ENCODE measurements around the gene ANKUB1. TPM values are rescaled to one million over a fixed set of nuclear protein-coding genes. Genes with fewer than 3 reads are reported as not detected.
"Not testable (repeated sequence)": the region's sequence is repeated elsewhere in the genome, so short reads cannot be mapped to it uniquely, and the experiment has no call there.

ANKUB1 gene
- total and polyA plus RNA-seq, 4 donors, result not detected

DNA sequence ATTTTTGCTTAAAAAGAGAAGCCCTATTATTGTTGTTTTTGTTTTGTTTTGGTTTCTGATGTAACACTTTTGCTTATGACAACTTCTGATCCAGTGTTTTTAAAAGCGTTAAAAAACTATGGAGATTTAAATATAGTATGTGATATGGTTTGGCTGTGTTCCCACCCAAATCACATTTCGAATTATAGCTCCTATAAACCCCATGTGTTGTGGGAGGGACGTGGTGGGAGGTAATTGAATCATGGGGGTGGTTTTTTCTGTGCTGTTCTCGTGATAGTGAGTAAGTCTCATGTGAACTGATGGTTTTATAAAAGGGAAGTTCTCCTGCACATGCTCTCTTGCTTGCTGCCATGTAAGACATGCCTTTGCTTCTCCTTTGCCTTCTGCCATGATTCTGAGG lies 37.3 kb upstream of the ANKUB1 start:
- intact Hi-C loops (cut with DNase I); H3K4me3 ChIP-seq (ENCODE audit: low read length in 2 of 2); H3K27ac ChIP-seq (ENCODE audit: low read depth in 1 of 2, low read length in 2 of 2); ATAC-seq (ENCODE audit: low FRiP score); H3K4me1 ChIP-seq (ENCODE audit: control insufficient read depth in 1 of 2, insufficient read depth in 2 of 2, low read length in 2 of 2); DNase-seq; H3K27me3 ChIP-seq (ENCODE audit: control insufficient read depth in 1 of 2, insufficient read depth in 2 of 2, low read length in 1 of 2); H3K36me3 ChIP-seq (ENCODE audit: control insufficient read depth in 1 of 2, insufficient read depth in 2 of 2, low read length in 1 of 2); H3K9me3 ChIP-seq (ENCODE audit: control insufficient read depth, low read length): not testable (repeated sequence)
- WGBS, 2 donors, result 84 to 86% methylated on average over 4 of the region's 4 CpGs

DNA sequence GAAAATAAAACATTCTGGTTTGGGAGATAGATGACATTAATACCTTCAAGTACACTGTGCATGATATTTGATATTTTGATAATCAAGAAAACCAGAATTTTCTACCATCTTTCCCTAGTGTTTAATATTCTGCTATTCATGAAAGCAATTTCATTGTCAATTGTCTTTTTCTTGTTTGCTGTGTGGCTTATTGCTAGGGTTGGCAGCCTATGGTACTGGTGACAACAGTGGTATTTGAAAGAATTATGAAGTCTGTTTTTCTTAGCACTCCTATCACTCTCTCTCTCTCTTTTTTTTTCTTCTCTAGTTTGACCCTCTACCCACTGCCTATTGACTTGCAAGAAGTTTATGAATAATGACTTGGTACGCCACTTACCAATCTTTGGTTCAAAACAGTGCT lies 36.0 kb upstream of the ANKUB1 start:
- Histone ChIP-seq H3K9me3 (ENCODE audit: control insufficient read depth, low read length) (no peaks in the 10 kb centered on the region), H3K27ac (ENCODE audit: low read depth in 1 of 2, low read length in 2 of 2) (no peak overlapping the region), H3K27me3 (ENCODE audit: control insufficient read depth in 1 of 2, insufficient read depth in 2 of 2, low read length in 1 of 2) (no peaks in the 10 kb centered on the region), H3K4me3 (ENCODE audit: low read length in 2 of 2) (no peak overlapping the region), H3K4me1 (ENCODE audit: control insufficient read depth in 1 of 2, insufficient read depth in 2 of 2, low read length in 2 of 2) (peaks cover 0 to 1% of the 10 kb centered on the region in 2 donors), H3K36me3 (ENCODE audit: control insufficient read depth in 1 of 2, insufficient read depth in 2 of 2, low read length in 1 of 2) (no peaks in the 10 kb centered on the region)
- intact Hi-C loops (cut with DNase I), result no loop called here
- ATAC-seq (ENCODE audit: low FRiP score) (no peak), DNase-seq (no peak)
- WGBS, 2 donors, result 94% methylated on average over 1 of the region's 1 CpG

DNA sequence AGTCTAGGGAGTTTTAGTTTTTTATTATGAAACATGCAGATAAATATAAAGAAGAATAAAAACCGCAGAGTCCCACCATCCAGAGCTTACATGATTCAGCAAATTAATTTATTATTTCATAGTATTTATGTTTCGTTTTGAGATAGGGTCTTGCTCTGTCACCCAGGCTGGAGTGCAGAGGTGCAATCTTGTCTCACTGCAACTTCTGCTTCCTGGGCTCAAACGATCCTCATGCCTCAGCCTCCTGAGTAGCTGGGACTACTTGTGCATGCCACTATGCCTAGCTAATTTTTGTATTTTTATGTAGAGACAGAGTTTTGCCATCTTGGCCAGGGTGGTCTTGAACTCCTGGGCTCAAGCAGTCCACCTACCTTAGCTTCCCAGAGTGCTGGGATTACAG lies 34.3 kb upstream of the ANKUB1 start:
- intact Hi-C loops (cut with DNase I), result no loop called here
- no peak overlapping the region for H3K4me3 ChIP-seq (ENCODE audit: low read length in 2 of 2)
- peaks cover 0 to 1% of the 10 kb centered on the region in 2 donors for H3K4me1 ChIP-seq (ENCODE audit: control insufficient read depth in 1 of 2, insufficient read depth in 2 of 2, low read length in 2 of 2)
- H3K27me3 ChIP-seq (ENCODE audit: control insufficient read depth in 1 of 2, insufficient read depth in 2 of 2, low read length in 1 of 2), result no peaks in the 10 kb centered on the region
- ATAC-seq (ENCODE audit: low FRiP score), result no peak
- no peak overlapping the region for H3K27ac ChIP-seq (ENCODE audit: low read depth in 1 of 2, low read length in 2 of 2)
- 79 to 83% methylated on average over 3 of the region's 3 CpGs for WGBS, 2 donors
- H3K36me3 ChIP-seq (ENCODE audit: control insufficient read depth in 1 of 2, insufficient read depth in 2 of 2, low read length in 1 of 2), result no peaks in the 10 kb centered on the region
- H3K9me3 ChIP-seq (ENCODE audit: control insufficient read depth, low read length), result no peaks in the 10 kb centered on the region
- DNase-seq, result no peak

DNA sequence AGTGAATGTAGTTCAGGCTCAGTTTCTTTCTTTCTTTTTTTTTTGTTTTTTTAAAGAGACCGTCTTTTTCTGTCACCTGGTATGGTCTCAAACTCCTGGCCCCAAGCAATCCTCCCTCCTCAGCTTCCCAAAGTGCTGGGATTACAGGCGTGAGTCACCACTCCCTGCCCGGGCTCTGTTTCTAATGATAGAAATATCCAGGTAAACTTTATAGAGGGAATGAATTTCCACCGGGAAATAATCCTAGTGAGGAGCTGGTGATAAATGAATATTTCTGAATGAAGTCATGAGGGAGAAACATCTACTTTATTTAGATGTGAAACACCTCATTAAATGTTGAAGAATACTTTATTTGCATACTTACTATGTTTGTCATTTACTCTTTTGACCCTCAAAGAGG lies 27.8 kb upstream of the ANKUB1 start:
- H3K27me3 ChIP-seq (ENCODE audit: control insufficient read depth in 1 of 2, insufficient read depth in 2 of 2, low read length in 1 of 2), result no peaks in the 10 kb centered on the region
- ATAC-seq (ENCODE audit: low FRiP score) (no peak), DNase-seq (no peak)
- H3K9me3 ChIP-seq (ENCODE audit: control insufficient read depth, low read length), result no peaks in the 10 kb centered on the region
- H3K36me3 ChIP-seq (ENCODE audit: control insufficient read depth in 1 of 2, insufficient read depth in 2 of 2, low read length in 1 of 2), result no peaks in the 10 kb centered on the region
- no peak overlapping the region for H3K27ac ChIP-seq (ENCODE audit: low read depth in 1 of 2, low read length in 2 of 2)
- WGBS, 2 donors, result 70 to 82% methylated on average over 4 of the region's 4 CpGs
- no peak overlapping the region for H3K4me3 ChIP-seq (ENCODE audit: low read length in 2 of 2)
- intact Hi-C loops (cut with DNase I), result no loop called here
- peaks cover 0 to under 1% of the 10 kb centered on the region in 2 donors for H3K4me1 ChIP-seq (ENCODE audit: control insufficient read depth in 1 of 2, insufficient read depth in 2 of 2, low read length in 2 of 2)

DNA sequence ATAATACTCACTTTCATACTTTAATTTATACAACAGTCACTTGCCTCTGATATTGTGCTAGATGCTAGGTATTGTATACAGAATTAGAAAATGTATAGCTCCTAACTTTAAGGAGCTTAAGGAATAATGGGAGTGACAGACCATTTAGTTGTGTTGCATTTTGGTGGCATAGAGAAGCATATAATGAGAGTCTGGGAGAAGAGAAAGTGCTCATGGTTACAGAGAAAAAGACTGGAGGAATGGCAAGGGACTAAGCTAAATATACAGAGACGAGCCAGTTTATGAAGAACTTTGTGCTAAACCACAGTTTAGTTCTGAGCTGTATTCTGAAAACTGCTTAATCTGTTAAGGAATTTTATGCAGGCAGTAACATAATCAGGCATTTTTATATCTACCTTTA lies 27.1 kb upstream of the ANKUB1 start:
- Histone ChIP-seq H3K36me3 (ENCODE audit: control insufficient read depth in 1 of 2, insufficient read depth in 2 of 2, low read length in 1 of 2) (no peaks in the 10 kb centered on the region), H3K27me3 (ENCODE audit: control insufficient read depth in 1 of 2, insufficient read depth in 2 of 2, low read length in 1 of 2) (no peaks in the 10 kb centered on the region), H3K27ac (ENCODE audit: low read depth in 1 of 2, low read length in 2 of 2) (no peak overlapping the region), H3K4me1 (ENCODE audit: control insufficient read depth in 1 of 2, insufficient read depth in 2 of 2, low read length in 2 of 2) (peaks cover 0 to 3% of the 10 kb centered on the region in 2 donors), H3K9me3 (ENCODE audit: control insufficient read depth, low read length) (no peaks in the 10 kb centered on the region), H3K4me3 (ENCODE audit: low read length in 2 of 2) (no peak overlapping the region)
- 86% methylated on average over 1 of the region's 1 CpG for WGBS, 2 donors
- ATAC-seq (ENCODE audit: low FRiP score) (no peak), DNase-seq (no peak)
- intact Hi-C loops (cut with DNase I), result no loop called here

DNA sequence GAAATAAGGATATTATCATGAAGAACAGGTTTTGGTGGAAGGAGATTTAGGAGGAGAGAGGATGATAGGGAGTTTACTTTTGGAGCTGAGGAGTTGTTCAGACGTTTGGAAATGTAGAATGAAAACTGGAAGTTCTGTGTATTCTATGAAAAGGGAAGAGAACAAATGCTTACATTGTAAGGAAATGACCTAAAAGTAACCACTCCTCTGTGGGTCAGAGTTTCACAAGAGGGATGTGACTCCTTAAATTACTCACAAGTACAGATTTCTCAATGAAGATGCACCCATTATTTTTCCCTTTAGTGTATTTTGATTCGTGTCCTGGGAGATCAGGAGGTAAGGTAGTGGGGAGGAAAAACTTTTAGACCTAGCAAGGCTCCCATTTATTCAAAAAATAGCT lies 24.6 kb upstream of the ANKUB1 start:
- H3K9me3 ChIP-seq (ENCODE audit: control insufficient read depth, low read length), result no peaks in the 10 kb centered on the region
- no peak overlapping the region for H3K4me3 ChIP-seq (ENCODE audit: low read length in 2 of 2)
- 69 to 72% methylated on average over 2 of the region's 2 CpGs for WGBS, 2 donors
- no peak for ATAC-seq (ENCODE audit: low FRiP score)
- intact Hi-C loops (cut with DNase I), result no loop called here
- no peaks in the 10 kb centered on the region for H3K27me3 ChIP-seq (ENCODE audit: control insufficient read depth in 1 of 2, insufficient read depth in 2 of 2, low read length in 1 of 2)
- H3K27ac ChIP-seq (ENCODE audit: low read depth in 1 of 2, low read length in 2 of 2), result no peak overlapping the region
- DNase-seq, result no peak
- peaks cover 0 to 3% of the 10 kb centered on the region in 2 donors for H3K4me1 ChIP-seq (ENCODE audit: control insufficient read depth in 1 of 2, insufficient read depth in 2 of 2, low read length in 2 of 2)
- H3K36me3 ChIP-seq (ENCODE audit: control insufficient read depth in 1 of 2, insufficient read depth in 2 of 2, low read length in 1 of 2), result no peaks in the 10 kb centered on the region

DNA sequence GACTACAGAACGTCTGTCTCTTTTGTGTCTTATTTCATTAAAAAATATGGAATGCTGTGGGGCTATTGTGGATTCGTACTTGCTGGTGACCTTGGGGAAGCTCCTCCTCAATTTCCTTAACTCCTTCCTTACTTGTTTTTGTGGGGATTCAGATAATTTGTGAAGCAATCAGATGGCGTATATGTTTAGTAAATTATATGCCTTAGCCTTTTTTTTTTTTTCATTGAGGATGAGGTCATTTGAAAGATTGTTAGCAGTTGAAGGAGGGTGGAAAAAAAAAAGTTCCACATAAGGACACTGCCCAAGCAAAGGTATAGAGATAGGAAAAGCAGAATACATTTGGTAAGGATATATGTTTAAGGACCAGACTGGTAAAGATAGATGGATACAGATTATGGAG lies 24.0 kb upstream of the ANKUB1 start:
- Histone ChIP-seq H3K27me3 (ENCODE audit: control insufficient read depth in 1 of 2, insufficient read depth in 2 of 2, low read length in 1 of 2) (no peaks in the 10 kb centered on the region), H3K36me3 (ENCODE audit: control insufficient read depth in 1 of 2, insufficient read depth in 2 of 2, low read length in 1 of 2) (no peaks in the 10 kb centered on the region), H3K4me1 (ENCODE audit: control insufficient read depth in 1 of 2, insufficient read depth in 2 of 2, low read length in 2 of 2) (peaks cover 0 to 3% of the 10 kb centered on the region in 2 donors), H3K27ac (ENCODE audit: low read depth in 1 of 2, low read length in 2 of 2) (no peak overlapping the region), H3K4me3 (ENCODE audit: low read length in 2 of 2) (no peak overlapping the region), H3K9me3 (ENCODE audit: control insufficient read depth, low read length) (no peaks in the 10 kb centered on the region)
- intact Hi-C loops (cut with DNase I), result no loop called here
- ATAC-seq (ENCODE audit: low FRiP score), result no peak
- WGBS, 2 donors, result 53 to 56% methylated on average over 3 of the region's 3 CpGs
- DNase-seq, result no peak

DNA sequence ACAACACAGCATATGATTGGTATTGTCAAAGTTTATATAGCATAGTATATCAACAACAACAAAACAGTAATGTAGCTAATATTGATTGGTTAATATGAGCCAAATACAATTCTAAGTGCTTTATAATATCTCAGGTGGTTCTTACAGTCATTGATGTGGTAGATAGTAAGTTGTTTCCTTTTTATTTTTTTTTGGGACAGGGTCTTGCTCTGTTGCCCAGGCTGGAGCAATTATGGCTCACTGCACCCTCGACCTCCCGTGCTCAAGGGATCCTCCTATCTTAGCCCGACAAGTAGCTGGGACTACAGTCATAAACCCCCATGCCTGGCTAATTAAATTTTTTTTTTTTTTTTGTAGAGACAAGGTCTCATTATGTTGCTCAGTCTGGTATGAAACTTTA lies 23.4 kb upstream of the ANKUB1 start:
- Histone ChIP-seq H3K27me3 (ENCODE audit: control insufficient read depth in 1 of 2, insufficient read depth in 2 of 2, low read length in 1 of 2) (no peaks in the 10 kb centered on the region), H3K9me3 (ENCODE audit: control insufficient read depth, low read length) (no peaks in the 10 kb centered on the region), H3K4me1 (ENCODE audit: control insufficient read depth in 1 of 2, insufficient read depth in 2 of 2, low read length in 2 of 2) (peaks cover 0 to 3% of the 10 kb centered on the region in 2 donors), H3K36me3 (ENCODE audit: control insufficient read depth in 1 of 2, insufficient read depth in 2 of 2, low read length in 1 of 2) (no peaks in the 10 kb centered on the region), H3K27ac (ENCODE audit: low read depth in 1 of 2, low read length in 2 of 2) (no peak overlapping the region), H3K4me3 (ENCODE audit: low read length in 2 of 2) (no peak overlapping the region)
- ATAC-seq (ENCODE audit: low FRiP score) (no peak), DNase-seq (no peak)
- intact Hi-C loops (cut with DNase I), result no loop called here
- WGBS, 2 donors, result 93 to 94% methylated on average over 3 of the region's 3 CpGs

DNA sequence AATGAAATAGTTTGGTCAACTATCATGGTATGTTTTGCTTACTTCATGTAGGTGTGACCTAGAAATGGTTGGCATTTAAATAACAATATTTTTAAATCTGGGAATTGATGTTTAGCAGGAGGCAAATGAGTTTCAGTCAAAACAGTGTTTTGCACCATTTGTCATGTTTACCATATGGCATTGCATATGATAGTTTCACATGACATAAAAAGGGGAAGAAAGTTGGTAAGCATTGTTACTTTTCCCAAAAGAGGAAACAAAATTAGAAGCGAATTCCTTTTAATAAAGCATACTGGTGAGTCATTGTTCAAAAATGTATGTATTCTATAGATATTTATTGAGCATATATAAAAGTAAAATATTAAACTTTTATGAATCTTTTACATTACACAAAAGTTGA lies 23.0 kb upstream of the ANKUB1 start:
- Histone ChIP-seq H3K36me3 (ENCODE audit: control insufficient read depth in 1 of 2, insufficient read depth in 2 of 2, low read length in 1 of 2) (no peaks in the 10 kb centered on the region), H3K4me3 (ENCODE audit: low read length in 2 of 2) (no peak overlapping the region), H3K27ac (ENCODE audit: low read depth in 1 of 2, low read length in 2 of 2) (no peak overlapping the region), H3K27me3 (ENCODE audit: control insufficient read depth in 1 of 2, insufficient read depth in 2 of 2, low read length in 1 of 2) (no peaks in the 10 kb centered on the region), H3K4me1 (ENCODE audit: control insufficient read depth in 1 of 2, insufficient read depth in 2 of 2, low read length in 2 of 2) (peaks cover 0 to 3% of the 10 kb centered on the region in 2 donors), H3K9me3 (ENCODE audit: control insufficient read depth, low read length) (no peaks in the 10 kb centered on the region)
- DNase-seq, result no peak
- intact Hi-C loops (cut with DNase I), result no loop called here
- WGBS, 2 donors, result 85 to 86% methylated on average over 1 of the region's 1 CpG
- no peak for ATAC-seq (ENCODE audit: low FRiP score)
